Amniotic epithelial cell (primary cell): ENCODE measurements around the gene UGT1A7.

Experiments used
- DNase-seq: peaks from one replicate; pipeline ENCODE4 v3.0.0-alpha.2; 2010; ENCODE audit warnings: low read depth

Gene UGT1A7

GRCh38 chr2:233799087-233799665 is 117.5 kb downstream of the UGT1A7 start:
- DNase-seq = no peak

DNA sequence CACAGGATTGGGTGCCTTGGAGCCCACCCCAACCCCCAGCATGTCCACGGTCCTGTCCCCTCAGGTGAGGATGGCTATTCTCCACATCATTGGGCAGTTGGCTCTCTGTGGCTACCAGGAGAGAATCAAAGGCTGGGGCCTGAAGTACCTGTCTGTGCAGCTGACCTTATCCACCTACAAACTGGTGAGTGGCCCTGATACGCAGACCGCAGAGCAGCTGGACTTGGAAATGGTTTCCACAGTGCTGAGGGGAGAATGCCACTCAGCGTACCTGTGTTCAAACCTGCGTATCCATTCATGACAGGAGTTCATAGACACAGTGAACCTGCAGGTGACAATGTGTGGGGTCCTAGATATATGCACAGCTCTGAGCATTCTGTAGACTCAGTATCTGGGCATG is 118.0 kb downstream of the UGT1A7 start:
- no peak for DNase-seq

DNA sequence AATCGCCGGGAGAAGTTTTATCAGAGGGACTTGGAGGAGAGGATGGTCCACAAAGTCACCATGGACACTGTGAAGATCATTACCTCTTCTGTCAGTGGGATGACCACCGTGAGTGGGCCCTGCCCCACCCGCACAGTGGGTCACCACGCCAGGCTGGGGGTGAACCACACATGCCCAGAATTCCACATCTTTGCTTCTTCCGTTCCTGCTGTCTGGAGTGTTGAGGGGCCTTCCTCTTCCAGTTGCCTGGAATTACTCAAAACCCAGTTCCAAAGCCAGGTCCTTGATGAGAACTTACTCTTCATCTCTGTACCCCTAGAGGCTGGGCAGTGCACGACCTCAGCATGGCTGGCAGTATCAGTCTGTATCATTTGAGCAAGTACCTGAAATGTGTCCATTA is 118.5 kb downstream of the UGT1A7 start:
- DNase-seq = no peak

DNA sequence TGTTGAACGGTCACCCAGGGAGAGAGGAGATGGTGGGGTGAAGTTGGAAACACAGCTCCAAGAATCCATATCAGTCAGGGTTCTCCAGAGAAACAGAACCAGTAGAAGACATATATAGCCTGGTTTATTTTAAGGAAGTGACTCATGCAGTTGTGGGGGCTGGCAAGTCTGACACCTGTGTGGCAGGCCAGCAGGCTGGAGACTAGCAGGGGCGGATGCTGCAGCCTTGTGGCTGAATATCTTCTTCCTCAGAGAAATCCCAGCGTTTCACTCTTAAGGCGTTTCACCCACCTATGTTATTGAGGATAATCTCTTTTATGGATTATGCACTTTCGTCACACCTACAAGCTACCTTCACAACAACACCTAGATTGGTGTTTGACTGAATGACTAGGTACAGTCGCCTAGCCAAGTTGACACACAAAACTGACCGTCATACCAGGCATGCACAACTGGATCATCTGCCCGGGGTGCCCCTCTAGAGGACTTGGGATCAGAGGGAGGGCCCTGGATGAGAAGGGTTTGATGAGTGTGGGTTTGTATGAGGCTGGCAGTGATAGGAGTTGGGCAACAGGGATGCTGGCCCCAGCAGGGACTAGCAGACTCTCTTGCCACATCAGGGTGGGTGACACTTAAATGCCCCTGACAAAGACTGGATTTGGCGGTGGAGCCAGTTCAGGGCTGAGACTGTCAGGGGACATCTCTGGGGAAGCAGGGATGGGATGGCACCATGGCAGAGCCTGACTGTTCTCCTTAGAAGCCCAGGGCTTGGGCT is 119.8 kb downstream of the UGT1A7 start:
- DNase-seq = no peak

DNA sequence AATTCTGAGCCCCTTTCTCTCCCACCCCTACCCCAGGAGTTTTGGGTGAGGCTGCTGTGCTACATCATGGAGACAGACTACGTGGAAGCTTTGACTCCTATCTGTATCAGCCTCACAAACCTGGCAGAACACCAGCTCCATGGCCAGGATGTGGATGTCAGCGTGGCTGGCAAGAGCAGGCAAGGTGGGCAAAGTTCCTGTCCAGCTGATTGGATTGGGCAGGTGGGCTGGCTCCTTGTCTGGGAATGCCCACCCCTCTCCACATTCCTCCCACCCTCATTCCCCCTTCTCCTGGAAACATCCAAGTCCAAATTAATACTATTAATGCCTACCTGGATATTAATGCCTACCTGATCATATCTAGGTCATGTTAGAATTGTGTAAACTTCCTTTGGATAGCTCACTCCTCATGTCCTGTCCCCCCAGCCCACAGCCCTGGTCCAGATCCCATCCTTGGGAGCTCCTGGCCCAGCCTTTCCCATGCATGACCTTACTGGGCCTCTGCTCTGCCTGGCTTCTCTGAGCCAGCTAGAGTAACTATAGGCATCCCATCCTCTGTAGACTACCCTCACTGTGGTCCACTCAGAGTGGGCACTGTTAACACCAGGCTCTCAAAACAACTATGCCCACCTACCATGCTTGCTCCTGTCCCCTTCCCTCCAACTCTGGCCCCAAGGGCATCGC is 120.6 kb downstream of the UGT1A7 start:
- no peak for DNase-seq

GRCh38 chr2:233803292-233803911 is 121.7 kb downstream of the UGT1A7 start:
- no peak for DNase-seq

DNA sequence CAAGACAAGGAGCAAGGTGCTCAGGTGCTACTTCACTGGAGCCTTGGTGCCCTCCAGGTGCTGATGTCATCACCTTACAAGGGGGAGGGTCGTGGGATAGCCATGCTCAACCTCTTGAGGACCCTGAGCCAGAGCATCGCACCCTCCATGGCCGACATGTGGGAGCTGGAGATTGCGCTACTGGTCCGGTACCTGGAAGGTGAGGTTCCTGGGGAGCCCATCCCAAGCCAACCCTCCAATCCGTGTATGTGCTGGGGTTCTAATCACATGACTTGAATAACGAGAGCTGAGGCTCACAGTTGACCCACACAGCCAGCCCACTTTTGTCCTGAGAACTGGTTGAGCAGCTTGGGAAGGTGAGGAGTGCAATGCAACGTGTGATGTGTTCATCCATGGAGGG is 122.3 kb downstream of the UGT1A7 start:
- no peak for DNase-seq

DNA sequence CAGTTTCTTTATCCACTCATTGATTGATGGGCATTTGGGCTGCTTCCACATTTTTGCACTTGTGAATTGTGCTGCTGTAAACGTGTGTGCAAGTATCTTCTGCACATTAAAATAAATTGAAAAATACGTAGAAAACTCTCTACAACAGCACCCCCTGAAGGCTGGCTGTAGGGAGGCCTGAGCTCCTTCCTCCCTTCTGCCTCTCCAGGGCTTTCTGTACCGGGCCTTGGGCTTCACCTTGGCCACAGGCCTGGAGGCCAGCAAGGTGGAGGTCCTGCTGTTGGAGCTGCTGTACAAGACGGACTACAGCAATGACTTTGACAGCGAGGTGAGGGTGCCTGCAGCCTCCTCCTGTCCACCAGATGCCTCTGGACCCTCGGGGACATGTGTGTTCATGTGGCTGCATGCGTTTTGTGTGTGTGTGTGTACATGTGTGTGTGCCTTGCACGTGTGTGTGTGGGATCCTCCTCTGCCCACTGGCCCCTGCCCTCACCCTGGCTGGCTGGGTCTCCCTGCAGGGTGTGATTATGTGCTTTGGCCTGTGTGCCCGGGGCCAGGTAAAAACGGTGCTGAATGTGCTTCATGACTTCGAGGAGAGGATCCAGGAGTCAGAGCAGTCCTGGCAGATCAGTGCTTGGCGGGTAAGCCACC is 125.6 kb downstream of the UGT1A7 start:
- DNase-seq = no peak

DNA sequence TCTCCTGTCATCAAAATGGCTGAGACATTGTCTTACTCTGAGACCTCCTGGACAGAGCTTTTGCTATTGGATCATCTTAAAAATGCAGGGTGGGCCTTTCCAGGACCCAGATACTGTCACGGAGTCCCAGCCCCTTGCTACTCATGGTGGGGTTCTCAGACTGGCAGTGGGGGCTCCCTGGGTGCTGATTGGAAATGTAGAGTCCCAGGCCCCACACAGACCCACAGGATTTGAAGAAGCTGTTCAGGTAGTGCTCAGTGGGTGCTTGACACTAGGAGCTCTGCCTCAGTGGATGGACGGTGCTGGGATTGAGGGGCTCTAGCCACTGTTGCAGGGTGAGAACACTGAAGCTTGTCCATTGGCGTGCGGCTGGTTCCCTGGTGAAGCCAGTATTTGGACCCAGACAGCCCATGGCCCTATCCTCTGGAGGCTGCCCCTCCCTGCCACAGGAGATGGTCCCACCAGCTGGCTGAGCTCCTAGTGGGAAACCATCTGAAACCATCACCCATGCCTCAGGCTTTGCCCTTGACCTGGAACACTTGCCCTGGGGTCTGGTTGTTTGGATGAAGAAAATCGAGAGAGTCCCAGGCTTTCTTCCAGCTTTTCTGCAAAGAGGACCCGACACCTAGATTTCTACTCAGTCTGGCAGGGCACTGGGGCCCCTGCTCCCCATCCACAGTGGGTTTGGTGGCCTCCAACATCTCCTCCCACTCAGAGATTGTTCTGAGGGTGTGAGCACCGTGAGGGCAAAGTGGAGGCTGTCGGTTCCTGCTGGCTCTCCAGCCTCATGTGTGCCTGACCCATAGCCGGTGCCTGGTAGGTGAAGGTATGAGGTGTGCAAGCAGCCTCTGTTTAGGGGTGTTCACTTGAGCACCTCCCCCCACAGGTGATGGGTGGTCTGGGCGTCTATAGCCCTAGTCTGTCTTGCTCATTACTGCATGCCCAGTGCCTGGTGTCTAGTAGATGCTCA is 126.5 kb downstream of the UGT1A7 start:
- DNase-seq = no peak

DNA sequence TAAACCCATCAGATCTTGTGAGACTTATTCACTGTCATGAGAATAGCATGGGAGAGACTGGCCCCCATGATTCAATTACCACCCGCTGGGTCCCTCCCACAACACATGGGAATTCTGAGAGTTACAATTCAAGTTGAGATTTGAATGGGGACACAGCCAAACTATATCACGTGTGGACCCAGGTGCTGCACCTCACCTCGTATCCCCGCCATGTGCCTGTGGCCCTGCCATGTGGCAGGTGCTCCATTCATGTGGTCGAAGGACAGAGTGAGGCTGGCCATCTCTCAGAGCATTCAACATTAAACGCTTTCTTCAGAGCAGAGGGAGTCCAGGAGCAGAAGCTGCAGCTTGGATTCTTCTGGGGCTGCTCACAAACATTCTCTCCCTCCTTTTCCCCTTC is 128.7 kb downstream of the UGT1A7 start:
- DNase-seq = no peak

GRCh38 chr2:233811087-233811486 is 129.4 kb downstream of the UGT1A7 start:
- no peak for DNase-seq

DNA sequence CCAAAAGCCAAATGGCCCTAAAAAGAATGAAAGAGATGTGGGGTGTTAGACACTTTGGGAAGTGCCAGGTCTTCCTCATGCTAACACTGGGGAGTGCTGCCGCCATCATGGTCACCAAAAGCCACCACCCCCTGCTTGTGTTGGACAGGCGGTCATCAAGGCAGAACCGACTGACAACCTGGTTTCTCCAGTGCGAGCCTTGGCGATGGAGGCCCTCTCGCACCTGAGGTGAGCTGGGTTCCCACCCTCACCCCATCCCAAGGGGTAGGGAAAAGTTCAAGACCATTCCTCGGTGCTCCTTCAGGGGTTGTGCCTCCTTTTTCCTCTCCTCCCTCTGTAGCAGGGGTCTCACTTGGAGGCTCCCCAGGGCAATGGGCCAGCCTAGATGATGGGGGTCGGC is 130.0 kb downstream of the UGT1A7 start:
- no peak for DNase-seq

DNA sequence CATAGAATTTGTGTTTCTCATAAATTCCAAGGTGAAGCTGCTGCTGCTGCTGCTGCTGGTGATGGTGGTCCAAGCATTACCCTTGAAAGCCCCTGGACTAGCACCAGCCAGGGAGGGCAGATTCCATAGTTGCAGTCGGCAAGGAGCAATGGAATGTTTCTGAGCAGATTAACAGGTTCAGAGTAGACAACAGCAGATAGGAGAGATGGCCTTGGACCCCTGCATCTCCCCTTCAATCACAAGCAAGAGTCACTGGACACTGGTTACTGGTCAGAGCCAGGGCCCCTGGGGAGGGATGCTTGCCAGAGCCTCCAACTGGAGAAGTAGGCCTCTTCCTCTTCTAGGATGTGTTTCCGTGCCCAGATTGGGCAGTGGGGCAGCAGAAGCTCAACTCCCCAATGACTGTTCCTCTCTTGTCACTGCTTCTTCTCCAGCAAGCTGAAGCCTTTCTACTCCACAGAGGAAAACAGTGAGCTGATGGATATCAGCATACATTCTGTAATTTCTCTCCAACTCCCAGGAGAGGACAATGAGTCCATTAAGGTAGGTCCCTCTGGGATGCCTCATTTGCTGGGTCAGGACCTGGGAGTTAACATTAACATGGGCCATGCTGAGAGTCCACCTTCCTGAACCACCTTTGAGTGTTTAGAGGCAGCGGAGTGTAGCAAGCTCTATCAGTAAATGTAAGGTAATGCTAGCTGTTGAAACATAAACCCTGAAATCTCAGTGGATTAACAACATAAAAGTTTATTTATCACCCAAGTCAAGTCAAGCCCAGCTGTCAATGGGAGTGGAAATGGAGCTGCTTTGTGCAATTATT is 131.7 kb downstream of the UGT1A7 start:
- DNase-seq = no peak

- no peak for DNase-seq
These were observed 132.5 kb downstream of the UGT1A7 start for GRCh38 chr2:233814056-233814835.

DNA sequence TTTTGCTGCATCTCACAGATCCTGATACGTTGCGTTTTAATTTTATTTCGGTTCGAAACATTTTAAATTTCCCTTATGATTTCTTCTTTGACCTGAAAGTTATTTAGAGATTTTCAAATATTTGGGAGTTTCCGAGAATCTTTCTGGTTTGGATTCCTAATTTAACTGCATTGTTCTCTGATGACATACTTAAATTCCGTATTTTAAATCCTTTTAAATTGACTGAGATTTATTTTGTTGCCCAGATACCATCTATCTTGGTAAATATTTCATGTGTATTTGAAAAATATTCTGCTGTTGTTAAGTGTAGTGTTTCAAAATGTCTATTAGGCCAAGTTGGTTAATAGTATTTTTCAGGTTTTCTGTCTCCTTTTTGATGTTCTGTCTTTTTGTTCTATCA is 134.2 kb downstream of the UGT1A7 start:
- DNase-seq = no peak

GRCh38 chr2:233816334-233816733 is 134.6 kb downstream of the UGT1A7 start:
- no peak for DNase-seq

- DNase-seq = no peak
These were observed 135.1 kb downstream of the UGT1A7 start for GRCh38 chr2:233816771-233817170.

GRCh38 chr2:233817361-233817911 is 135.7 kb downstream of the UGT1A7 start:
- DNase-seq = no peak

DNA sequence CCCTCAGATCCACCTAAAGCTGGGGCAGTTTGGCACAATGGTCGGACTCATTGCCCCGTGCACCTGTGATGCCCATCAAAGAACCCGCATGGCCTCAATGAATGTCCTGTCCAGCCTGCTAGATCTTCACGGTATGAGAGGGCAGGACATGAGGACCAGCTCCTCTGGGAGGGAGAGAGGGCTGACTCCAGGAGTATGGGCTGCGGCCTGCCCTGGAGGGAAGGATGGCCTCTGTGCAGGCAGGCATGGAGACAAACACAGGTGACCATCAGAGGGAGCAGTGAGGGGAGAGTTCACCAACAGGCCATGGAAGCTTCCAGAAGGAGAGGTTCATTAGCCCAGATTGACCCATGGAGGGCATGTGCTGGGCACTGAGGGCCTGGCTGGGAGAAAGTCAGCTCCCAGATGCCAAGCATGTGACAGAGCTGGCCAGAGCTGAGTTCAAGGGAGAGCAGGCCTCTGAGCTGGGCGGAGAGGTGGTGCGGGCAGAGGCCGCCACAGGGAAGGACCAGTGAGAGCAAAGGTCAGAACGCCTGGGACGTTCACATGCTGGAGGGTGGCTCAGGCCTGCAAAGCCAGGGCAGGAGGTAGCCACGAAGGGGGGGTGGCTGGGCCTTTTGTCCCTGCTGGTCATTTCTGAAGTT is 136.4 kb downstream of the UGT1A7 start:
- no peak for DNase-seq
